Measurements from ENCODE around the gene MRPL42.

Gene MRPL42

DNA sequence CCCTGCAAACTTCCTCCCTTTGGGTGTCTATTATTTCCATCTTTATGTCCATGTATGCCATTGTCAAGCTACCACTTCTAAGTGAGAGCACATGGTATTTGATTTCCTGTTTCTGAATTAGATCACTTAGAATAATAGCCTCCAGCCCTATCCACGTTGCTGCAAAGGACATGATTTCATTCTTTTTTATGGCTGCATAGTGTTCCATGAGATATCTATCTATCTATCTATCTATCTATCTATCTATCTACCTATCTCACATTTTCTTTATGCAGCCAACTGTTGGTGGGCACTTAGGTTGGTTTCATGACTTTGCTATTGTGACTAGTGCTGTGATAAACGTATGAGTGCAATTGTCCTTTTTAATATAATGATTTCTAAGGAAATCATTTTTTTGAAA lies 11.2 kb upstream of the MRPL42 start:
- TF ChIP-seq, protein P1, sequence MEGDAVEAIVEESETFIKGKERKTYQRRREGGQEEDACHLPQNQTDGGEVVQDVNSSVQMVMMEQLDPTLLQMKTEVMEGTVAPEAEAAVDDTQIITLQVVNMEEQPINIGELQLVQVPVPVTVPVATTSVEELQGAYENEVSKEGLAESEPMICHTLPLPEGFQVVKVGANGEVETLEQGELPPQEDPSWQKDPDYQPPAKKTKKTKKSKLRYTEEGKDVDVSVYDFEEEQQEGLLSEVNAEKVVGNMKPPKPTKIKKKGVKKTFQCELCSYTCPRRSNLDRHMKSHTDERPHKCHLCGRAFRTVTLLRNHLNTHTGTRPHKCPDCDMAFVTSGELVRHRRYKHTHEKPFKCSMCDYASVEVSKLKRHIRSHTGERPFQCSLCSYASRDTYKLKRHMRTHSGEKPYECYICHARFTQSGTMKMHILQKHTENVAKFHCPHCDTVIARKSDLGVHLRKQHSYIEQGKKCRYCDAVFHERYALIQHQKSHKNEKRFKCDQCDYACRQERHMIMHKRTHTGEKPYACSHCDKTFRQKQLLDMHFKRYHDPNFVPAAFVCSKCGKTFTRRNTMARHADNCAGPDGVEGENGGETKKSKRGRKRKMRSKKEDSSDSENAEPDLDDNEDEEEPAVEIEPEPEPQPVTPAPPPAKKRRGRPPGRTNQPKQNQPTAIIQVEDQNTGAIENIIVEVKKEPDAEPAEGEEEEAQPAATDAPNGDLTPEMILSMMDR (conservative IDR thresholded peaks at IDR 0.05; ENCODE audit: low read depth): no peak
- ChIA-PET CTCF (interaction anchor here (0.6 kb wide), 1 partner anchor 1418 kb away, joined by 4 read pairs; no protein-coding TSS in a partner anchor), POLR2A (ENCODE audit: low non-redundant PET) (no interaction called here)
- no peak overlapping the region for H3K27ac ChIP-seq
- no peak for DNase-seq (ENCODE audit: low spot score)

DNA sequence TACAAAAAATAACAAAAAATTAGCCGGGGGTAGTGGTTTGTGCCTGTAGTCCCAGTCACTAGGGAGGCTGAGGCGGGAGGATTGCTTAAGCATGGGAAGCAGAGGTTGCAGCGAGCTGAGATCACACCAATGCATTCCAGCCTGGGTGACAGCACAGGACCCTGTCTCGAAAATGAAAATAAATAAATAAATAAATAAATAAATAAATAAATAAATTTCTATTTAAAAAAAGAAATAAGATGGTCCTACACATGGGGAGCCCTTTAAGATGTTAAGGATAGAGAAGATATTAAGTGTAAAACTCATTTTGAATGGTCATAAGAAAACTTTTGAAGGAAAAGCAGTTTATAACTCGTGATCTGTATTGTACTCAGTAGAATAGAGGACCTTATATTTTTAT lies 8.2 kb upstream of the MRPL42 start:
- TF ChIP-seq, protein P1 (conservative IDR thresholded peaks at IDR 0.05; ENCODE audit: low read depth): no peak
- POLR2A ChIA-PET (ENCODE audit: low non-redundant PET): no interaction called here
- no peak for DNase-seq (ENCODE audit: low spot score)
- H3K27ac ChIP-seq: no peak overlapping the region
- CTCF ChIA-PET: interaction anchor here (0.6 kb wide), 1 partner anchor 415 kb away, joined by 6 read pairs; no protein-coding TSS in a partner anchor

DNA sequence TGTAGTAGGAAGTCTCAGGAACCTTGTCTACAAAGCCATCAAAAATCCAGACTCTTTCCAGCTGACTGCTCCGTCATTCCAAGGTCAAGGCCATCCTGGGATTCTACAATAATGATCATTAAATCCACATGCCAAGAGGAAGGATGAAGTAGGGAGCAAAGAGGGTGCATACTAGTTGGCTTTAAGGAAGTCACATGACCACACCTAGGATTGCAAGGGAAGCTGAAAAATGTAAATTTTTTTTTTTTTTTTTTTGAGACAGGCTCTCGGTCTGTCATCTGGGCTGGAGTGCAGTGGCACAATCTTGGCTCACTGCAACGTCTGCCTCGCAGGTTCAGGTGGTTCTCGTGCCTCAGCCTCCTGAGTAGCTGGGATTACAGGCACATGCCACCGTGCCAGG lies 7.3 kb upstream of the MRPL42 start:
- CTCF ChIA-PET: no interaction called here
- POLR2A ChIA-PET (ENCODE audit: low non-redundant PET): no interaction called here

DNA sequence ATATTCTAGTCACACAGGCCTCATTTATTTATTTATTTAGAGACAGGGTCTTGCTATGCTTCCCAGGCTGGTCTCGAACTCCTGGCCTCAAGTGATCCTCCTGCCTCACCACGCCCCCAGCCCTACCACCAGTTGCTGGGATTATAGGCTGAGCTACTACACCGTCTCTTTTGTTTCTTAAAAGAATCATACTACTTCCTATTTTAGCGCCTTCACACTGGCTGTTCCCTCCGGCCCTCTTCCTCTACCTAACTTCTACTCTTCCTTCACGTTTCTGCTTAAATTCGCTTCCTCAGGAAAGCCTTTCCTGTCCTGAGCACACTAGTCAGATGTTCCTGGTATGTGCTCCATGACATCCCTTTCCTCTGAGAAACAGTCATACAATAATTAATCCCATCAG lies 6.4 kb upstream of the MRPL42 start:
- DNase-seq (ENCODE audit: low spot score): no peak
- ChIA-PET CTCF (no interaction called here), POLR2A (ENCODE audit: low non-redundant PET) (no interaction called here)
- TF ChIP-seq, protein P1 (conservative IDR thresholded peaks at IDR 0.05; ENCODE audit: low read depth): no peak
- H3K27ac ChIP-seq: no peak overlapping the region

More for the DNA sequence above, 7.3 kb upstream of the MRPL42 start:
- TF ChIP-seq, protein P1 (conservative IDR thresholded peaks at IDR 0.05; ENCODE audit: low read depth): no peak
- DNase-seq (ENCODE audit: low spot score): no peak
- no peak overlapping the region for H3K27ac ChIP-seq

DNA sequence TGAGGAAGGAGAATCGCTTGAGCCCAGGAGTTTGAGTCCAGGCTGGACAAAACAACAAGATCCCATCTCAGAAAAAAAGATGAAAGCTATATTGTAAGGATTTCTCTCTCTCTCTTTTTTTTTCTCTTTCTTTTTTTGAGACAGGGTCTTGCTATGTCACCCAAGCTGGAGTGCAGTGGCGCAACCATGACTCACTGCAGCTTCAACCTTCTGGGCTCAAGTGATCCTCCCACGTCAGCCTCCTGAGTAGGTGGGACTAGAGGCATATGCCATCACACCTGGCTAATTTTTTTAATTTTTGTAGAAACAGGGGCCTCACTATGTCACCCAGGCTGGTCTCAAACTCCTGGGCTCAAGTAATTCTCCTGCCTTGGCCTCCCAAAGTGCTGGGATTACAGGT lies 5.8 kb upstream of the MRPL42 start:
- ChIA-PET CTCF (no interaction called here), POLR2A (ENCODE audit: low non-redundant PET) (no interaction called here)
- TF ChIP-seq, protein P1 (conservative IDR thresholded peaks at IDR 0.05; ENCODE audit: low read depth): no peak
- no peak overlapping the region for H3K27ac ChIP-seq
- no peak for DNase-seq (ENCODE audit: low spot score)

DNA sequence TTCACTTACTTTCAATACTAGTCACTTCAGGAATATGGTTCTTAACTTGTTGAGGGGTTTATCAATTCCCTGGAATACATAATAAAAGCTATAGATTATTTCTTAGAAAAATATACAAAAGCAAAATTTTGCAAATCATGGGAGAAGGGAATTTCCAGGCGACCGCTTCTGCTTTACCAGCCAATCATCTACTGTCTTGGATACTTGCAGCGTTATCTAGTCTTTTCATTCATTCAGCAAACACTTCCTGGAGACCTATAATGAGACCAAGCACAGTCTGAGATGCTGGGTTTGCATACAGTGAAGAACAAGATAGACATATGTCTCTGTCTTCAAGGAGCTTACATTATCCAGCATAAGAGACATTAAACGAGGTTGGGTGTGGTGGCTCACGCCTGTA lies 1.5 kb upstream of the MRPL42 start:
- no peak for DNase-seq (ENCODE audit: low spot score)
- CTCF ChIA-PET: no interaction called here
- TF ChIP-seq, protein P1 (conservative IDR thresholded peaks at IDR 0.05; ENCODE audit: low read depth): no peak
- POLR2A ChIA-PET (ENCODE audit: low non-redundant PET): no interaction called here
- no peak overlapping the region for H3K27ac ChIP-seq

All from RWPE1 (cell line).